Tongue (tissue), 2 donors: ENCODE results near the gene TSPOAP1. TPM values are rescaled to one million over a fixed set of nuclear protein-coding genes. Genes with fewer than 3 reads are reported as not detected.

ENCODE experiments used
- DNase-seq: peaks from one replicate; pipeline ENCODE4 v3.0.0-alpha.2; 2015
- total RNA-seq: library from RNA; depleted of rRNA; stranded (reverse); fragments of >200 nt; gene quantifications from one replicate; pipeline ENCODE4 v1.2.3, GENCODE V29; 2014

TSPOAP1 gene
- total RNA-seq = 5.6 TPM

DNA sequence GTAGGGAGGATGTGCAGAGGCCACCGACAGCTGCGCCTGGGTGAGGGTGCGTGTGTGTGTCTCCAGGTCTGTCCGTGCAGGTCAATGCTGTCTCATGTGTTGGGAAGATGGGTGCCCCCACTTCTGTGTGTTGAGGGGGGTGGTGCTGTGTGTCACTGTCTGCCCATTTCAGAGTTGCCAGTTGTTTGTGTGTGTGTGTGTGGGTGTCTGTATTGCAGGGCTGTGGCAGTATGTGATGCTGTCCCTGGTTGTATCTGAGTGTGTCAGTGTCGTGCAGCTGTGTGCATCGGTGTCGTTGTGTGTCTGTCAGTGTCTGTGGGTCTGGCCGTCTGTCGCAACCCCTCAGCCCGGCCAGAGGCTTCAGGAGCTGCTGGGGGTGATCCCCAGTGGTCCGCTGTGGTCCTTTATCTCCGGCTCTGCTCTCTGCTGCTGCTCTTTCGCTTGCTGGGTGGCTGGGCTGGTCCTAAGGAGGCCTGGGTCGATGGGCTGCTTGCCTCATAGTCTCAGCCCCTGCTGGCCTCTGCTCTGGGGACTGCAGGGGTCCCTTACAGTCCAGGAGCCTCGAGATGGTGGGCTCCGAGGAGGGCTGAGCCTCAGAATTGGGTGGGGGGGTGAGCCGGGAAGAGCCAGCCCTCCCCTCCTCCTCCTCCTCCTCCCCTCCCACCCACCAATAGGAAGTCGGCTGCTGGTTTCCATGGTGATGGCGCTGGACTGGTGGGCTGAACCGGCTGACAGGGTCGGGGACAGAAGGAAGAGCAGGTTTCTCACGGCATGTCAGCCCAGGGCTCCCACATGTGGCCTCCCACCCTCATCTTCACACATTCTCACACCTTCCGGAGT is at the start of gene TSPOAP1:
Gene TSPOAP1 (minus strand): TSS at position 601 of the 840 bp plus-strand sequence. CDS start 875 bp downstream, outside the sequence.
- DNase-seq = peak; percentile 16

GRCh38 chr17:58377661-58378060 is 49.1 kb upstream of the TSPOAP1 start:
- DNase-seq = no peak

DNA sequence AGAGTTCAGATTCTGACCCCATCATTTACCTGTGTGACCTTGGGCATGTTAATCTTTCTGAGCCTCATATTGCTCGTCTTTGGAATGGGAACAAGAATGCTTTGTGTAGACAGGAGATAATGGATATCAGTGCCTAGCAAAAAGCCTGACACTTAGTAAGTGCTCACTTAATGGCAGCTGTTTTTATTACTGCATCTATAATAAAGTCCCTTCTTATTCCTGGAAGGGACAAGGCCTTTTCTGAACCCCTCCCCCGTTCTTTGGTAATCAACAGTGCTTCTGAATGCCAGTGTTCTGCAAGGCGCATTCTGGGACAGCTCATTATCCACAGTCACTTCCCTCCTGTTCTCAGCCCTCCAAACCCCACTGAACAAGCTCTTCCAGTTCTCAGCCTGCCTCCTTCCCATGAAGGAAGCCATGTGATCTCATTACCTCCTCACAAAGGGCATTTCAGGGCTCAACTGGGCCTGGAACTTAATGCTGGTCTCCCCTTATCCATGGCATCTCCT is 48.6 kb upstream of the TSPOAP1 start:
- peak; percentile 45 for DNase-seq

- no peak for DNase-seq
Measured at GRCh38 chr17:58376472-58377000, 47.9 kb upstream of the TSPOAP1 start.

- DNase-seq = no peak
Measured at GRCh38 chr17:58375811-58376210, 47.2 kb upstream of the TSPOAP1 start.

- DNase-seq = no peak
Measured at GRCh38 chr17:58375256-58375655, 46.7 kb upstream of the TSPOAP1 start.

GRCh38 chr17:58373923-58374322 is 45.3 kb upstream of the TSPOAP1 start:
- DNase-seq = no peak

DNA sequence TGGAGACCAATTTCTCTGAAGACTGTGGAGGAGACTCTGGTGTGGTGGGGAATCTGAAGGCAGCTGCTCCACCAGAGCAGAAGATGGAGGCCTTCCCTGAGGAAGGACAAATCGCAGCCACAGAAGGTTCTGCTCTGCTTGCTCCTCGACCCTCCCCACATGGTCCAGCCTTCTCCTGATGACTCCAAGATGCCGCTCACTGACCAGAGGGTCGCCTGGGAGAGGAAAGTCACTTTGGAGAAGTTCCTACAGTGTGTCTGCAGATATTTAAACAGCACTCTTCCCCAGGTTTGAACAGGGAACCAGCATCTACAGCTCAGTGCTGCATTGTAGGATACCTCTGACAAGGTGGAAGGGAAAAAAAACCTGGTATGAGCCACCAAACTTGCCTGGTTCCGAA is 44.4 kb upstream of the TSPOAP1 start:
- no peak for DNase-seq

GRCh38 chr17:58371300-58371950 is 42.8 kb upstream of the TSPOAP1 start:
- DNase-seq = no peak

- no peak for DNase-seq
Measured at GRCh38 chr17:58370716-58371115, 42.1 kb upstream of the TSPOAP1 start.

DNA sequence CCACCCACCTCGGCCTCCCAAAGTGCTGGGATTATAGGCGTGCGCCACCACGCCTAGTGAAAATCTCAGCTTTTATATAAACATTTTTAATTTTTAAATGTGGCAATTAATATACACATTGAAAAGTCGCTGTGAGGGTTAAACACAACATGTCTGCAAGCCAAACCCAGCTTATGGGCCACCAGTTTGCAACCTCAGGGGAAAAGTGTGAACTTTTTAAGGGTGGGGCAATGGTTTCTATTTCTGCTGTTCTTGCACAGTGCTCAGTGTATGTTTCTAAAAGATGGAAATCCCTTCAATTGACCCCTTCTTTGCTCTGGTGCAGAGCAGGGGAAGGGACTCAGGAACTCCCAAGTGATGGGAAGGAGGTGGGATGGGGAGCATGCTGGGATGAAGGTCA is 41.7 kb upstream of the TSPOAP1 start:
- no peak for DNase-seq

DNA sequence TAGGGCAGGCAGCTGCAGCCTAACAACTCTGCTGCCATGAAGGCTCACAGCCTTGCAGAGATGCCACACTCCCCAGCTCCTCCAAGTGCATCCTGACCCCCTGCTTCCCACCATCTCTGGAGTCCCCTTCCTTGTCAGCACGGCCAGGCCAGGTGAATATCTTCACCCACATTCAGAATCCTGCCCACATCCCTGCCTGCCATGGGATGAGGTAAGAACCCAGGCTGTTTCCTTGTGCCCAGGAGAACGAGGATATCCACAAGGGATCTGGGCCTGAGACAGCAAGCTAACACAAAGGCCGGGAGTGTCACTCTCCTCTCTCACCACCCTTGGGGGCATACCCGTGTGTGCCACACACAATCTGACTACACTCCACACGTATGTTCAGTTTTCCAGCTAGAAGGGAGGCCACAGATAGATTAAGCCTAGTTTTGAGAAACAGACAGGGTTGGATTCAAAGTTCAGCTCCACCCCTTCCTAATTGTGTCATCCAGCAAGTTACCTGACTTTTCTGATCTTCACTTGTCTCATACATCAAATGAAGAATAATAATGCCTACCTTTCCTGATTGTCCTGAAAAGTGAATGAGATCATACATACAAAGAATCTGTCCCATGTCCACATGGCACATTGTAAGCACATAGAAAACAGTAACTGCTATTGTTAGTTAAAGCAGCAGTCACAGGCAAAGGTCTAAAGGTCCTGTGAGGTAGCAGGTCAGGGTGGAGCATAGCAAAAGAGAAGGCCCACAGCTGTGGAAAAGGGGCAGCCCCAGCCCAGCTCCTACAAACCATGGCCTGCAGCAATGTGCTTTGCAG is 40.8 kb upstream of the TSPOAP1 start:
- no peak for DNase-seq

- DNase-seq = no peak
Measured at GRCh38 chr17:58368860-58369213, 40.2 kb upstream of the TSPOAP1 start.

- no peak for DNase-seq
Measured at GRCh38 chr17:58367461-58367860, 38.9 kb upstream of the TSPOAP1 start.

- no peak for DNase-seq
Measured at GRCh38 chr17:58365980-58366595, 37.5 kb upstream of the TSPOAP1 start.

DNA sequence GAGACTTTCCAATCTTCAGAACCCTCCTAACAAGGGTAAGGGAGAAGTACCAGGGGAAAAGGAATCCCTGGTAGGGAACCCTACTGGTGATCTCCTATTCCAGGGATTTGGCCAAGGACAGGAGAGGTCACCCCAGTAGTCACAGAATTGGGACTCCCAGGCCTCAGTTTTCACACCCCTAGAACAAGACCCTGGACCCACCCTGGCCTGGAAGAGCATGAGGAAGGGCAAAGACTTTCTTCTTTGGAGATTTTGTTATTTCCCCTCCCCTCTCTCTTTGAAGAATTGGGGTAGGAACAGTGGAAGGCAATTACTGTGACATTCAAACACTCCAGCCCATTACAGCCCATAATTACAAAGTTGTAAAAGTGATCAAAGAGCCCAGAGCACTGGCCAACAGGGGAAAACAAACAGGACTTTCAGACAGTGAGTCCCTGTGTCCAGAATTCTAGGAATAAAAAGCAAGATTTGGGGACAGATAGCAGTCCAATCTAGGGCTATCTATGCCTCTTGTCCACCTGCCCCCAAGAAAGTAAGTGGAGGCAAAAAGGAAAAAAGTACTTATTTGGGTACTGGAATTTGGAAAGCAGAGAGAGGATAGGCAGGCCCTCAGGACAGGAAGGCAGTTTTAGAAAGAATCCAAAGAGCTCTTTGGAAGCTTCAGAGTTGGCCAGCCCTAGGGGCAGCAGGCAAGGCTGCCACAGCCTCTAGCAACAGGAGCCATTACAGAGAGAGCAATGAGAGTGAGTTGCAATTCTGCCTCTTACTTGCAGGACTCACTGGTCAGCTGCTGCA is 36.8 kb upstream of the TSPOAP1 start:
- no peak for DNase-seq

- peak; percentile 15 for DNase-seq
Measured at GRCh38 chr17:58364270-58364942, 35.8 kb upstream of the TSPOAP1 start.

GRCh38 chr17:58363457-58364185 is 35.0 kb upstream of the TSPOAP1 start:
- DNase-seq = no peak

- DNase-seq = no peak
Measured at GRCh38 chr17:58362368-58363014, 33.9 kb upstream of the TSPOAP1 start.
